Peyer's patch (tissue), 4 donors: ENCODE results near the gene MPPED2.

Experiments used
- CTCF ChIP-seq, 6 experiments: fragments of 450-650 bp in 4 of 6; fragments of 200-600 bp in 2 of 6; sonication (generic) in 1 of 6; IDR thresholded peaks; one replicate each; pipeline ENCODE4 v1.5.1; 2017 to 2019; ENCODE audit warnings: antibody characterized with exemption in 6 of 6, mild to moderate bottlenecking in 3 of 6, moderate library complexity in 1 of 6
- POLR2A ChIP-seq, 2 donors: fragments of 450-650 bp; IDR thresholded peaks; one replicate each; pipeline ENCODE4 v1.5.1; 2017; ENCODE audit warnings: antibody characterized with exemption in 2 of 2, mild to moderate bottlenecking in 2 of 2, moderate library complexity in 2 of 2

- no peak for TF ChIP-seq CTCF (IDR thresholded peaks at IDR 0.05)
- TF ChIP-seq POLR2A (IDR thresholded peaks at IDR 0.05) = no peak
Measured at GRCh38 chr11:30440510-30440909, 145.6 kb downstream of the MPPED2 start.
